ENCODE data around the gene CRYBG1. TPM values are rescaled to one million over a fixed set of nuclear protein-coding genes. Genes with fewer than 3 reads are reported as not detected.

Gene CRYBG1
- total RNA-seq, 4 donors from 2014 or later = 102 to 127 (median 125) TPM

- no peak for TF ChIP-seq POLR2A (IDR thresholded peaks at IDR 0.05)
- TF ChIP-seq CTCF (IDR thresholded peaks at IDR 0.05) = no peak
- no peak overlapping the region for H3K4me3 ChIP-seq (ENCODE audit: low read depth, poor library complexity, severe bottlenecking)
- 82 to 84% methylated on average over 5 of the region's 5 CpGs for WGBS, 2 donors
- intact Hi-C loops (cut with DNase I; ENCODE audit: low total_unique reads) = no loop called here
- no peak for DNase-seq (ENCODE audit: low spot score in 2 of 2)
Measured at GRCh38 chr6:106572436-106572835, 211.9 kb downstream of the CRYBG1 start.

DNA sequence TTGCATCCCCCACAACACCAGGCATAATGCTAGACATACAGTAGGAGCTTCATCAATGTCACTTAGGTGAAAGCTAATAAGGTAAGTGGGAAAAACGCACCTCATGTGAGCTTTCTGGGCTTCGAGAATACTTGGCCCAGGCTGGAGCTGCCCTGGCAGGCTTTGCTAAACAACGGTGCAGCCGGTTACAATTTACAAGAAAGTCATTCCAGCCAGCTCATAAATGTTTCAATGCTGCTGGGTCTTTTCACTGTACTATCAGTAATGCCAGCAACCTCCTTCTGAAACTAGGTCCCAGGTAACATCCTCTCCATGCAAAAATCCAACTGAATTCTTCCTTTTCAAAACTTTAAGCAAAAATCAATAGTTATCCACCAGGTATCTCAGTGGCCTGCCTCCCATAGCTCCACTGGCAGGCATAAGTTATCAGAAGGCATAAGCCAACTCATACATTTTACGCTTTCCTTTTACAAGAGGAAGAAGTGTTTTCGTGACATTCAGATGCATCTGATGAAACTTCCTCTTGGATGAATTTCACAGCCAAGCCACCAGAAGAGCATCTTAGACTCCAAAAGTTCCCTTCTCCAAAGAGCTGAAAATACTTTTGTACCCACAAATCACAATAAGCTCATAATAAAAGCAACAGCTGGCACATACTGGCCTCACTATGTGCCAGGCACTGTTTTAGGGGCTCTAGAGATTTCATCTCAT is 212.5 kb downstream of the CRYBG1 start:
- no peak for DNase-seq (ENCODE audit: low spot score in 2 of 2)
- TF ChIP-seq POLR2A (IDR thresholded peaks at IDR 0.05) (no peak), CTCF (IDR thresholded peaks at IDR 0.05) (no peak)
- intact Hi-C loops (cut with DNase I; ENCODE audit: low total_unique reads) = no loop called here
- 63 to 72% methylated on average over 6 of the region's 6 CpGs for WGBS, 2 donors
- no peak overlapping the region for H3K4me3 ChIP-seq (ENCODE audit: low read depth, poor library complexity, severe bottlenecking)

- TF ChIP-seq CTCF (IDR thresholded peaks at IDR 0.05) = no peak
- no peak for TF ChIP-seq POLR2A (IDR thresholded peaks at IDR 0.05)
- no peak overlapping the region for H3K4me3 ChIP-seq (ENCODE audit: low read depth, poor library complexity, severe bottlenecking)
- WGBS, 2 donors = 79 to 80% methylated on average over 16 of the region's 16 CpGs
- intact Hi-C loops (cut with DNase I; ENCODE audit: low total_unique reads) = no loop called here
- no peak for DNase-seq (ENCODE audit: low spot score in 2 of 2)
Measured at GRCh38 chr6:106574741-106575458, 214.4 kb downstream of the CRYBG1 start.

DNA sequence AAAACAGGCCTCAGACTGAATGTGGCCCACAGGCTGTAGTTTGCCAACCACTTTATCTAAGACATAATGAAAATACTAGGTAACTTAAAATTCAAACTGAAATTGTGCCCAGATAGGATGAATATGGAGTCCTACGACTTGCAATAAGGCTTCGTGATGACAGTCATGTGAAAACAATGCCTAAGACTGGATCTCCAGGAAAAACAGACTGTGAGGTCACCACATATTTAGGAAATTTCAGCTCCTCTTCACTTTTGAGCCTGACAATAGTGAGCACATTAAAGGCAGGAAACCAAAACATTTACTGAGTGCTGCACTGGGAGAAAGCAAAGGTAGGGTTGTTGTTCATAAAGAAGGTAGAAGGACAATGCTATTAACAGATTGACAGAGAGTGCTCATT is 218.8 kb downstream of the CRYBG1 start:
- intact Hi-C loops (cut with DNase I; ENCODE audit: low total_unique reads) = no loop called here
- TF ChIP-seq POLR2A (IDR thresholded peaks at IDR 0.05) (no peak), CTCF (IDR thresholded peaks at IDR 0.05) (no peak)
- WGBS, 2 donors = 81 to 92% methylated on average over 2 of the region's 2 CpGs
- DNase-seq (ENCODE audit: low spot score in 2 of 2) = no peak
- no peak overlapping the region for H3K4me3 ChIP-seq (ENCODE audit: low read depth, poor library complexity, severe bottlenecking)

DNA sequence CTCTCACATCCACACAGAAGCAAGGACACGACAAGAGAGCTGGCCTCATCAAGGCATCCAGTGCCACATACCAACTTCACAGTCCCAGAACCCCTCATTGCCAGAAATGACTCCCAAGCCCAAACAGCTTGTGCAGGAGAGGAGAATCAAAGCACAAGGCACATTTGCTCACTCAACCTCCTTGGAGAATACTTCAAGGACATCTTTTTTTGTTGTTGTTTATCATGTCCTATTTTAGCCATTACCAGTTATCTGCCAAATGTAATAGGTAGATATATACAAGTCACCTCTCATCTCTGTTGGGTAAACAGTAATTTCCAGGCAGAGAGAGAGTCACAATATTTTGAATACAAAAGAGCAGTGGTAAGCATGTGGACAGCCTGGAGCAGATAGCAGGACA is 221.0 kb downstream of the CRYBG1 start:
- intact Hi-C loops (cut with DNase I; ENCODE audit: low total_unique reads) = no loop called here
- DNase-seq (ENCODE audit: low spot score in 2 of 2) = no peak

More for the DNA sequence above, 221.0 kb downstream of the CRYBG1 start:
- 83 to 94% methylated on average over 1 of the region's 1 CpG for WGBS, 2 donors
- TF ChIP-seq CTCF (IDR thresholded peaks at IDR 0.05) (no peak), POLR2A (IDR thresholded peaks at IDR 0.05) (no peak)
- no peak overlapping the region for H3K4me3 ChIP-seq (ENCODE audit: low read depth, poor library complexity, severe bottlenecking)

Measured in lower leg skin (tissue), 4 donors.